Dendritic cell treated with granulocyte-macrophage colony-stimulating factor and Interleukin-4, amounts not matched to agents 40 ng/mL and 50 ng/mL, for 4 days (primary cell): ENCODE data around the gene SRPRB.
"Not testable (repeated sequence)": the region's sequence is repeated elsewhere in the genome, so short reads cannot be mapped to it uniquely, and the experiment has no call there.

Experiments used
- H3K27ac Mint-ChIP-seq: one replicate; pipeline ENCODE4 v1.8.0; 2022; ENCODE audit warnings: mild to moderate bottlenecking, mixed read lengths
- H3K27me3 Mint-ChIP-seq: one replicate; pipeline ENCODE4 v1.8.0; 2022; ENCODE audit warnings: mild to moderate bottlenecking, mixed read lengths
- H3K36me3 Mint-ChIP-seq: one replicate; pipeline ENCODE4 v1.8.0; 2022; ENCODE audit warnings: low read depth, mixed read lengths
- H3K4me1 Mint-ChIP-seq: one replicate; pipeline ENCODE4 v1.8.0; 2022; ENCODE audit warnings: low read depth, mixed read lengths
- H3K4me3 Mint-ChIP-seq: one replicate; pipeline ENCODE4 v1.8.0; 2022; ENCODE audit warnings: mild to moderate bottlenecking, moderate library complexity, mixed read lengths
- H3K9me3 Mint-ChIP-seq: one replicate; pipeline ENCODE4 v1.8.0; 2022; ENCODE audit warnings: mixed read lengths
- intact Hi-C: fragments of 100-400 bp; cut with micrococcal nuclease; formaldehyde crosslinking; loops from one replicate; pipeline ENCODE4 v1.15.0; 2022

The SRPRB gene

DNA sequence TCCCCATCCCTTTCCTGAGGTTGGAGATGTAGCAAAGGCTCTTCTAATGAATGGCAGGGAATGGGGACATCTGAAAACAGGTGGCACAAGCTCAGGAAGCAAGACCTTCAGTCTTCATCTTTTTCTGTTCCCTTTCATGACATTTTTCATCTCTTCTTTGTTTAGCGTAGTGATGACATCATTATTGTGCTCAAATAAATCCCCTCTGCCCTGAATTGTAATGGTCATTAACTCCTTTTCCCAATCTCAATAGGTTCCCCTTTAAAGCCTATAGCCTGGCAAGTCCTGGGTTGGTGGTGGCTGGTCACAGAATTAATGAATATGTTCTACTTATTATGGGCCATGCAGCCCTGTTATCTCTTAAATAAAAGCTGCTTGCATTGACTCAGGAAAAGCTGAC is 38.0 kb upstream of the SRPRB start:
- peaks cover 17% of the 10 kb centered on the region for H3K4me1 Mint-ChIP-seq
- no peak overlapping the region for H3K4me3 Mint-ChIP-seq
- H3K27me3 Mint-ChIP-seq, result peaks cover 7% of the 10 kb centered on the region
- intact Hi-C loops, result no loop called here
- no peaks in the 10 kb centered on the region for H3K36me3 Mint-ChIP-seq
- no peaks in the 10 kb centered on the region for H3K9me3 Mint-ChIP-seq
- H3K27ac Mint-ChIP-seq, result no peak overlapping the region

DNA sequence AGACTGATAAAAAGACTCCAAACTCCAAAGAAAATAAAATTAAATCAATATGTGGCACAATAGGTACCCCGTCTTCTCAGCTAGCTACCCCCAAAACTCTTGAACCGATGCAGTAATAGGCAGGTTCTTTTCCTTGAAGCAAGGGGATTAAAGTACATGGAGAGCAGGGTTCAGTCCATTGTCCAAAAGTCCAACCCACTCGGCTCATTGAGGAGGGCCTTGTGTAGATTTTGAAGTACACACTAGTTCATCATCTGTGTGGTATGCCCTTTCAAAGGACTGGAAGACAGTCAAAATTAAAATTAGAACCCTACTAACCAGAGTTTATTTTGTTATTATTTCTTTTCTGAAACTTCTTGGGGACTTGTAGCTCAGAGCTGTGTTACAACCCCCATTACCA is 36.1 kb upstream of the SRPRB start:
- no peaks in the 10 kb centered on the region for H3K36me3 Mint-ChIP-seq
- intact Hi-C loops, result no loop called here
- H3K9me3 Mint-ChIP-seq, result no peaks in the 10 kb centered on the region
- H3K27me3 Mint-ChIP-seq, result peaks cover 5% of the 10 kb centered on the region
- no peak overlapping the region for H3K27ac Mint-ChIP-seq
- no peak overlapping the region for H3K4me3 Mint-ChIP-seq
- H3K4me1 Mint-ChIP-seq, result peaks cover 7% of the 10 kb centered on the region

DNA sequence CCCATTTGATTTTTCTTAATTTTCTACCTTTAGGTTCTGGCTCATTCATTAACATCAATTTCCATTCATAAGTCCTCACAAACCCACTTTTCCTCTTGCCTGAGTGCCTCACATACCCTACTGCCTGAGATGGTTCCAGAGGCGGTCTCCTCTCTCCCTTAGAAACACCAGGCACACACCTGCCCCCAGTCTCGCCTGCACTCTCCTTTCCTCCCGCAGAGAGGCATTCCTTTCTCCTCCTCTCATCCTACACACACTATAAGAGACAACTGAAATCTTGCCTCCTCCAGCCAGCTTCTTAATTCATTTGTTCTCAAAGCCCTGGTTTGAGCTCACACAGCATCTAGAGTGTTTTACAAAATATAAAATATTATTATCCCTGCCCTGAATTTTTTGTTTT is 31.9 kb upstream of the SRPRB start:
- peaks cover 4% of the 10 kb centered on the region for H3K27me3 Mint-ChIP-seq
- no peaks in the 10 kb centered on the region for H3K36me3 Mint-ChIP-seq
- no peaks in the 10 kb centered on the region for H3K9me3 Mint-ChIP-seq
- no peaks in the 10 kb centered on the region for H3K4me1 Mint-ChIP-seq
- no peak overlapping the region for H3K27ac Mint-ChIP-seq
- intact Hi-C loops, result no loop called here
- H3K4me3 Mint-ChIP-seq, result no peak overlapping the region

DNA sequence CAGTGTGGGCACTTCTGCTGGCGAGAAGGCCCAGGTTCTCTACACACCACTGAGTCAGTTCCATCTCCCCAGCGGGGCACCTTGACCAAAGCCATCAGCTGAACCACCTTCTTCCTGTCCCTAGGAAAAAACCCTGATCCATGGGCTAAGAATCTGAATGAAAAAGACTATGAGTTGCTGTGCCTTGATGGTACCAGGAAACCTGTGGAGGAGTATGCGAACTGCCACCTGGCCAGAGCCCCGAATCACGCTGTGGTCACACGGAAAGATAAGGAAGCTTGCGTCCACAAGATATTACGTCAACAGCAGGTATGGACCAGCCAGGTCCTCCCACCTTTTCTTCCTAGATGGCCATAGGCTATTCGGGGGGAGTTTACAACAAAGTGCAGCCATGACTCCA is 30.3 kb upstream of the SRPRB start:
- peaks cover 6% of the 10 kb centered on the region for H3K27me3 Mint-ChIP-seq
- no peaks in the 10 kb centered on the region for H3K4me1 Mint-ChIP-seq
- H3K4me3 Mint-ChIP-seq, result no peak overlapping the region
- no peaks in the 10 kb centered on the region for H3K36me3 Mint-ChIP-seq
- no peak overlapping the region for H3K27ac Mint-ChIP-seq
- intact Hi-C loops, result no loop called here
- H3K9me3 Mint-ChIP-seq, result no peaks in the 10 kb centered on the region

DNA sequence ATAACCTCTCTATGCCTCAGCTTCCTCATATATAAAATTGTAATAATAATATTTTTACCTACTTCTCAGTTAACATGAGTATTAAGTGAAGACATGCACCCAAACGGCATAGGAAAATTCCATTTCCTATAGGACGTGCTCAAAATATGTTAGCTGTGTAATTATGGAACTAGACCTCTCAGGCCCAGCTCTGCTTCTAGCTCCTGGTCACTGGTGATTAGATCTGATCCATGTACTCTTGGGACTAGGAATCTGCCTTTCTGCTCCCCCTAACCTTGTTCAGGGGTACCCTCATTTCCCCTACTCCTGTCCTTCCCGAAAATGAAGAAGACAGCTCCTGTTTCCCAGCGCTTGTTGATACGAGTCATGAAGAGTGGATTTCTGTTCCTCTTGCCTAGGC is 29.8 kb upstream of the SRPRB start:
- Mint-ChIP-seq H3K27ac (no peak overlapping the region), H3K36me3 (no peaks in the 10 kb centered on the region), H3K4me3 (no peak overlapping the region), H3K9me3 (no peaks in the 10 kb centered on the region), H3K27me3 (peaks cover 6% of the 10 kb centered on the region), H3K4me1 (no peaks in the 10 kb centered on the region)
- intact Hi-C loops, result no loop called here

DNA sequence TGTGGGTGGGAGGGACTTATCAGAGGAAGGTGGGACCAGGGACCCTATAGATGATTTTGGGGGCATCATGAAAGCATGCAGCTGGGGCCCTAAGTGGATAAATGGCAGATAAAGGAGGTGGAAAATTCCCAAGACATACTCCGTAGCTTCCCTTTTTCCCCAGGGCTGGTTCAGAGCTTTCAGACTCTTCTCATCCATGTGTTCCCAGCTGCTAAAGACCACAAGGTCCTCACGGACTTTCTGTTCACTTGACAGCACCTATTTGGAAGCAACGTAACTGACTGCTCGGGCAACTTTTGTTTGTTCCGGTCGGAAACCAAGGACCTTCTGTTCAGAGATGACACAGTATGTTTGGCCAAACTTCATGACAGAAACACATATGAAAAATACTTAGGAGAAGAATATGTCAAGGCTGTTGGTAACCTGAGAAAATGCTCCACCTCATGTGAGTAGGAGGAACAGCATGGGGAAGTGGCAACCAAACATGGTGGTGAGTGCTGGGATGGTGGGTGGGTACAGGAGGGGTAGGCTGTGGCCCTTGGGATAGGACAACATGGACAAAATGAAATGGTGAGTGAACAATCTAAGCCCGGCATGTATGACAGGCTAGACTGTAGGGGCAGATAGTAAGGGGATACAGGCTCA is 28.7 kb upstream of the SRPRB start:
- Mint-ChIP-seq H3K9me3 (no peaks in the 10 kb centered on the region), H3K4me1 (no peaks in the 10 kb centered on the region)
- intact Hi-C loops, result no loop called here

DNA sequence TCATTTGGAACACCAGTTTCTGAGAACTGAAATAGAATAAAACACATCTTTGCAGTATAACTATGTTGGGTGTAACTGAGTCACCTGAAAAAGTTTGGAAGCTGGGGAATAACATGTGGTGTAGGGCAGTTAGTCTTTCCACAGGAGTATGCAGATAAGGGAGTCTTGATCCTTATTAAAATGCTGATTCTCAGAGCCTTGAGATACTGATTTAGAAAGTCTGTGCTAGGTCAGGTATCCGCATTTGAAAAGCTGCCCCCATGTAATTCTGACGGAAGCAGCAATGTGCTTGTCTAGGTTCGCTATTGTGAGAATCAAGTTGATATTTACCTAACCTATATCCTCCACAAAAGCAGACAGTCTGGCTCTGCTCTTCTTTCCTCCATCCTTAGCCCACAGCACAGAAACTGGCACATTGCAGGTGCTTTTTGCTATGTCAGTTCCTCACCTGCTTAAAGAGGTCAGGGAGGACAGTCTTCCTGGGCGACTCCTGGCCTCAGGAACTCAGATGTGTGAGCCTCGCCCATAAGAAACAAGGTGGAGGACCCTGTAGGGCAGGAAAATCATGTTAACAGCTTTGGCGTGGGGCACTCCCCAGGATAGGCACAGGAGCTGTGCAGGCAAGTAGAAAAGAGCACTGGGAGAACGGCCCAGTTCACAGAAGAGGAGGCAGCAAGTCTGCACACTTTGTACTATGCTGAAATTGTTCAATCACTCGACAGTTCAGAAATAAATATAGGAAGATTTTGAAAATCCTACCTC is 27.6 kb upstream of the SRPRB start:
- Mint-ChIP-seq H3K9me3 (no peaks in the 10 kb centered on the region), H3K4me3 (no peak overlapping the region), H3K27me3 (peaks cover 12% of the 10 kb centered on the region), H3K27ac (no peak overlapping the region), H3K4me1 (no peaks in the 10 kb centered on the region), H3K36me3 (no peaks in the 10 kb centered on the region)
- intact Hi-C loops, result no loop called here

More for the DNA sequence above, 28.7 kb upstream of the SRPRB start:
- Mint-ChIP-seq H3K4me3 (no peak overlapping the region), H3K27me3 (peaks cover 6% of the 10 kb centered on the region), H3K27ac (no peak overlapping the region), H3K36me3 (no peaks in the 10 kb centered on the region)

DNA sequence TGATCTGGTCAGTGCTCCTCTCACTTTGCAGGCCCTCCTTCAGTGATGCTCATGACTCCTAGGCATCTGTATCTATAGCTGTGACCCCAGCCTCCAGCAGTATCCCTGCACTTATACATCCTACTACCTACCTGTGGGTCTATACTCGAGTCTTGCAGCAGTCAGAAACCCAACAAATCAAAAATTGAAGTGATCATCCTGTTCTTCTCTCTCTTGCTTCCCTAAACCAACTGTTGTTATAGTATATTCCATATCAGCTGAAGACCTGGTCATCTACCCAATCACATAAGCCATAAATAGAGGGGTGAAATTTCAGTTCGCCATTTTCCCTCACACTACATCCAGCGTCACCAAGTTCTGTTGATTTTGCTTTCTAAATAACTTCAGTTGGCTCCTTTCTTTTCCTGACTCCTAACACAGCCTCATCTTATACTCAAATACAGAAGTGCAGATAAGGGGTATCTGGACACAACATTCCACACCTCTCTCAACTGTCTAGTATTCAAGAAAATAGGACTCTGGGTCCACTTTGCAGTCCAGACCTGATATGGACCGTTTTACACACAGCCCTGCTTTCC is 25.9 kb upstream of the SRPRB start:
- H3K4me1 Mint-ChIP-seq, result no peaks in the 10 kb centered on the region
- no peak overlapping the region for H3K4me3 Mint-ChIP-seq
- no peaks in the 10 kb centered on the region for H3K9me3 Mint-ChIP-seq
- intact Hi-C loops, result no loop called here
- peaks cover 16% of the 10 kb centered on the region for H3K27me3 Mint-ChIP-seq
- no peak overlapping the region for H3K27ac Mint-ChIP-seq
- H3K36me3 Mint-ChIP-seq, result no peaks in the 10 kb centered on the region

DNA sequence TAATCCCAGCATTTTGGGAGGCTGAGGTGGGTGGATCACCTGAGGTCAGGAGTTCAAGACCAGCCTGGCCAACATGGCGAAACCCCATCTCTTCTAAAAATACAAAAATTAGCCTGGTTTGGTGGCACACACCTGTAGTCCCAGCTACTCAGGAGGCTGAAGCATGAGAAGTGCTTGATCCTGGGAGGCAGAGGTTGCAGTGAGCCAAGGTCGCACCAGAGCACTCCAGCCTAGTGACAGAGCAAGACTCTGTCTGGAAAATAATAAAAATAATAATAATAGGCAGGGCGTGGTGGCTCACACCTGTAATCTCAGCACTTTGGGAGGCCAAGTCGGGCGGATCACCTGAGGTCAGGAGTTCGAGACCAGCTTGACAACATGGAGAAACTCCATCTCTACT is 24.9 kb upstream of the SRPRB start:
- H3K4me3 Mint-ChIP-seq, H3K36me3 Mint-ChIP-seq, intact Hi-C loops, H3K27ac Mint-ChIP-seq, H3K4me1 Mint-ChIP-seq, H3K9me3 Mint-ChIP-seq: not testable (repeated sequence)
- H3K27me3 Mint-ChIP-seq, result peaks cover 16% of the 10 kb centered on the region

DNA sequence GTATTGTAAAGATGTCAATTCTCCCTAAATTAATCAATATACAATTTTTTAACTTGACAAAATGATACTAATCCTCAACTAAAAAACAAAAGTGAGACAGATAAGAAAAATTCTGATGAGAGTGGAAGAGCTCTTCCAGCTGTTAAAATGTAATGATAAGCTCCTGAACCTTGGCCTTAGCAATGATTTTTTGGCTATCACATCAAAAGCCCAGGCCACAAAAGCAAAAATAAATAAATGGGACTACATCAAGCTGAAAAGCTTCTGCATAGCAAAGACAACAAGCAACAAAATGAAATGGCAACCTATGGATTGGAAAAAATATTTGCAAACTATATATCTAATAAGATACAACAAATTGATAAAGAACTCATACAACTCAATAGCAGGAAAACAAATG is 24.0 kb upstream of the SRPRB start:
- Mint-ChIP-seq H3K4me3 (no peak overlapping the region), H3K27me3 (peaks cover 16% of the 10 kb centered on the region), H3K9me3 (no peaks in the 10 kb centered on the region), H3K4me1 (no peaks in the 10 kb centered on the region), H3K27ac (no peak overlapping the region), H3K36me3 (no peaks in the 10 kb centered on the region)
- intact Hi-C loops, result no loop called here

DNA sequence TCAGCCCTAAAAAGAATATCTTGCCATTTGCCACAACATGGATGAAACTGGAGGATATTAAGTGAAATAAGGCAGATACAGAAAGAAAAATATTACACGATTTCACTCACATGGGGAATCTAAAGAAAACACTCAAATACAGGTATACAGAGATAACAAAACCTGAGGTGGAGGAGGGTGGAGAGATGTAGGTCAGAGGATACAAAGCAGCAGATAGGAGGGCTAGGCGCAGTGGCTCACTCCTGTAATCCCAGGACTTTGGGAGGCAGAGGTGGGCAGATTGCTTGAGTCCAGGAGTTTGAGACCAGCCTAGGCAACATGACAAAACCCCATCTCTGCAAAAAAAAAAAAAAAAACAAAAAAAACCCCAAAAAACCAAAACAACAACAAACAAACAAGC is 23.2 kb upstream of the SRPRB start:
- Mint-ChIP-seq H3K4me1 (no peaks in the 10 kb centered on the region), H3K36me3 (no peaks in the 10 kb centered on the region), H3K4me3 (no peak overlapping the region), H3K9me3 (no peaks in the 10 kb centered on the region), H3K27ac (no peak overlapping the region), H3K27me3 (peaks cover 16% of the 10 kb centered on the region)
- intact Hi-C loops, result no loop called here

DNA sequence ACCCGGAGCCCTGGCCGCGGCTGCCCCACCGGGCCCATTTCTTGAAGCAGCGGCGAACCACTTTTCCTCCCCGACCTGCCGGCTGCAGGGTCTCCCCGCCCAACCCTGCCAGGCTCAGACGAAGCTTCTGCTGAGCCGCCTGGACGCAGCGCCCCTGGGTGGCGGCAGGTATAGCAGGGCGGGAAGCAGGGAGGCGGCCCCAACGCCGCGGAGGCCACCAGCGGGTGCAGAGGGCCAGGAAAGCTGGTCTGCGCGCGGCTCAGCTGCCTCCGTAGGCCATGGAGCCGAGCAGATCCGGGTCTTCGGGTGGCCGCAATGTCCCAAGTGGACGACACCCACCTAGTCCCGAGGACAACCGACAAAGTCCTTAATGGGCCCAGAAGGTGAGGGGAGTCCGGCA is 21.9 kb upstream of the SRPRB start:
- Mint-ChIP-seq H3K4me1 (no peaks in the 10 kb centered on the region), H3K4me3 (no peak overlapping the region), H3K9me3 (no peaks in the 10 kb centered on the region), H3K36me3 (no peaks in the 10 kb centered on the region), H3K27me3 (peaks cover 16% of the 10 kb centered on the region), H3K27ac (no peak overlapping the region)
- intact Hi-C loops, result no loop called here

DNA sequence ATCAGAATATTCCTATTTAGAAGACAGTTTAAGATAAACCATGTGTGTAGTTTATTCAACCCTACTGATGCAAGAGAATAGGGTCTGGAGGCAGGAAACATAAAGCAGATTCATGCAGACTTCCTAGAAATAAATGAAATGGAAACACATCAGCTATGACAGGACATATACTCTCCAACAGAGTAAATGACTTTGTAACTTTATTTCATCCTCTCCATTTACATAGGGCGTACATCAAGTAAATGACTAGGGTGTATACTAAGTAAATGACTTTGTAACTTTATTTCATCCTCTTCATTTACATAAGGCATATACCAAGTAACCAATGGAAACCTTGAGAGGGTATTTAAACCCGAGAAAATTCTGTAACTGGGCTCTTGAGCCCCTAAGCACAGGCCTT is 17.6 kb upstream of the SRPRB start:
- peaks cover 8% of the 10 kb centered on the region for H3K27me3 Mint-ChIP-seq
- H3K27ac Mint-ChIP-seq, result no peak overlapping the region
- no peak overlapping the region for H3K4me3 Mint-ChIP-seq
- intact Hi-C loops, result no loop called here
- H3K36me3 Mint-ChIP-seq, result no peaks in the 10 kb centered on the region
- H3K9me3 Mint-ChIP-seq, result peaks cover 15% of the 10 kb centered on the region
- H3K4me1 Mint-ChIP-seq, result no peaks in the 10 kb centered on the region

DNA sequence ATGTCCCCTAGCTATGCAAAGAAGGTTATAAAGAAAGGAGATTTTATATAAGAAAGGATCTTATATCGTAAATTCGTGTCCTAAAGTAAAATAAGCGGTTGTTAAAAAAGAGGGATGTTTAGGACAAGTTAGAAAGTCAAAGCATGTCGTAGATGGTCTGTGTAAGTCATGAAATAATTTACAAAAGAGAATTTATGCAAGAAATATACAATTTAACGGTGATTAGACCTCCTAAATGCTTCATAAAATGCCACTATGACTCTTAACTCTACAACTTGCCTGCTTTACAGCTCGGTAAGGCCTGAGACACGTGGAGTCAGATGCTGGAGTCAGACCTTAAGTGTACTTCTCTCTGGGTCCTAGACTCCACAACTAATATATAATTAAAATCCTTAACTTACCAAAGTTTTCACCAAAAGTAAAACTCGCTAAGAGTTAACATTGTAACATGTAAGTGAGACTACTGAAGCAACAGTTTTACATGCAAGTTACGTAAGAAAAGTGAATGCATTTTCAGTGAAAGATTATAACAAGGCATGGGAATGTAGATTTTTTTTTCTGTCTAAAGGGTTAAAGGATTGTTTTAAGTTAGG is 13.3 kb upstream of the SRPRB start:
- Mint-ChIP-seq H3K27me3 (peaks cover 3% of the 10 kb centered on the region), H3K36me3 (no peaks in the 10 kb centered on the region), H3K27ac (no peak overlapping the region), H3K4me3 (no peak overlapping the region), H3K4me1 (no peaks in the 10 kb centered on the region), H3K9me3 (peaks cover 28% of the 10 kb centered on the region)
- intact Hi-C loops, result no loop called here
